DMS53 treated with DMSO at 0.1 percent for 48 hours (cell line): ENCODE data around the gene BBS5.

Experiments
- DNase-seq: peaks from one replicate; lab custom pipeline; 2025; ENCODE audit not compliant: unreplicated experiment; lab: John Stamatoyannopoulos, UW

BBS5 gene

DNA sequence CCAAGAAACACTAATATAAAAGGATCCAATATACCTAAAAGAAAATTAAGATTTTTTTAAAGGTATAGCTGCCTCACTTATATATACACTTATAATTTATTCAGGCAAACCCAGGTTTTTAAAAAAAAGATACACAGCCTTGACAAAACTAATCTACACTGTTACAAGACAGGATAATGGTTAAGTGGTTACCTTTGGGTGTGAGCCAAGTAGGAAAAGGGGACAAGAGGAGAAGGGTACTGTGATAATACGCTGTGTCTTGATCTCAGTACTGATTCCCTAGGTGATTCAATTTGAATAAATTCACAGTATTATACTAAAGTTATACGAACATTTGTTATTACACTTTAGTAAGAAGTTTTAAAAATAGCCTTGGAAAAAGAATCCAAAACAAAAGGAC lies 60.9 kb downstream of the BBS5 start:
- no peak for DNase-seq

DNA sequence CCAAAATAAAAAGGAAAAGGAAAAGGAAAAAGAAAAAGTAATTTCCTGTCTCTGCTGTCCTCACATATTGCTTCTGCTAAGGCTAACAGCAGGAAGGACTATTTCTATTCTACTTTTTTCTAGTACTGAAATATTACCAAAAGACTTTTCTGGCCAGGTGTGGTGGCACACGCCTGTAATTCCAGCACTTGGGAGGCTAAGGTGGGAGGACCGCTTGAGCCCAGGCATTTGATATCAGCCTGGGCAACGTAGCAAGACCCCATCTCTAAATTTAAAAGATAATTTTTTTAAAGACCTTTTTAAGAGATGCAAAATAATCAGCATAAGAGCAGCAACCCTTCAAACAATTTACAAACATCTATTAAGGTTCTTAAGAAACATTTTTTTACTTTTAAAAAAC lies 63.1 kb downstream of the BBS5 start:
- no peak for DNase-seq

DNA sequence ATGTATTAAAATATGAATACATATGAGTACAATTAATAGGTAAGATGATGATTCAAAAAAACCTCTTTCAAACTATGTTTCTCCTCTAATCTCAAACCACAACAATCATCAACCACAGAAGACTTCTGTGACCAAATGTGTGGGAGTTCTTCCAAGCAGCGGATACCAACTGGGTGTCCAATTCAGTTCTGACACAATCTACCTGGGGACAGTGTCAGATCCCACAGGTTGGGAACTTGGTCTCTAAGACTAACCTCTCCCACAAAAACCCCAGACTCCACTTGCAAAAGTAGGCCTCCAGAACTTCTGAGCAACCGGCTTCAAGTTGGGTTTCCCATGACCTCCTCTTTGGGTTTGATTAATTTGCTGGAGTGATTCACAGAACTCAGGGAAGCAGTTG lies 67.5 kb downstream of the BBS5 start:
- DNase-seq, result no peak
